ENCODE results near the gene DPP6. TPM values are rescaled to one million over a fixed set of nuclear protein-coding genes. Genes with fewer than 3 reads are reported as not detected.

DPP6 gene
- total RNA-seq, 1 experiment from 2014 or later, result not detected

DNA sequence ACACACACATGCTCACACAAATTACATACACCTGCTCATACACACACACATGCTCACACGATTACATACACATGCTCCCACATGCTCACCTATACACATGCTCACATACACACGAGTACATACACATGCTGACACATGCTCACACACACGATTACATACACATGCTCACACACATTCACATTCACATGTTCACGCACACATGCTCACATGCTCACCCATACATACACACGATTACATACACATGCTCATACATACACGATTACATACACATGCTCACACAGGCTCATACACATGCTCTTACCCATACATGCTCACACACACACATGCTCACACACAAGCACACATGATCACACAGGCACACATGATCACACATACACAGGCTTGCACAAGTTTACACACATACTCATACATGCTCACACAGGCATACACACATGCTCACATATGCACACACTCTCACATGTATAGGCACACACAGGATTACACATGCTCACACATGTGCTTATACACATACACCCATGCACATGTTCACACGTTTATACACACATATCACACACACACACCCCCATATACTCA is 832.2 kb downstream of the DPP6 start:
- H3K9me3 Mint-ChIP-seq, result peaks cover 40% of the 10 kb centered on the region
- POLR2A ChIA-PET, result no interaction called here
- ATAC-seq, result no peak
- H3K27me3 Mint-ChIP-seq (ENCODE audit: low read depth), result peaks cover 10% of the 10 kb centered on the region
- DNase-seq (ENCODE audit: low spot score), result no peak
- H3K27ac Mint-ChIP-seq, result no peak overlapping the region
- CTCF ChIA-PET, result no interaction called here
- no peak for TF ChIP-seq GRHL2 (CRISPR knock-in tag; IDR thresholded peaks at IDR 0.05; ENCODE audit: insufficient replicate concordance, severe bottlenecking)
- TF ChIP-seq, protein P1, sequence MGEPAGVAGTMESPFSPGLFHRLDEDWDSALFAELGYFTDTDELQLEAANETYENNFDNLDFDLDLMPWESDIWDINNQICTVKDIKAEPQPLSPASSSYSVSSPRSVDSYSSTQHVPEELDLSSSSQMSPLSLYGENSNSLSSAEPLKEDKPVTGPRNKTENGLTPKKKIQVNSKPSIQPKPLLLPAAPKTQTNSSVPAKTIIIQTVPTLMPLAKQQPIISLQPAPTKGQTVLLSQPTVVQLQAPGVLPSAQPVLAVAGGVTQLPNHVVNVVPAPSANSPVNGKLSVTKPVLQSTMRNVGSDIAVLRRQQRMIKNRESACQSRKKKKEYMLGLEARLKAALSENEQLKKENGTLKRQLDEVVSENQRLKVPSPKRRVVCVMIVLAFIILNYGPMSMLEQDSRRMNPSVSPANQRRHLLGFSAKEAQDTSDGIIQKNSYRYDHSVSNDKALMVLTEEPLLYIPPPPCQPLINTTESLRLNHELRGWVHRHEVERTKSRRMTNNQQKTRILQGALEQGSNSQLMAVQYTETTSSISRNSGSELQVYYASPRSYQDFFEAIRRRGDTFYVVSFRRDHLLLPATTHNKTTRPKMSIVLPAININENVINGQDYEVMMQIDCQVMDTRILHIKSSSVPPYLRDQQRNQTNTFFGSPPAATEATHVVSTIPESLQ (CRISPR knock-in tag; IDR thresholded peaks at IDR 0.05), result no peak
- TF ChIP-seq CREB1 (CRISPR knock-in tag; IDR thresholded peaks at IDR 0.05), result no peak
- TF ChIP-seq, protein P2, sequence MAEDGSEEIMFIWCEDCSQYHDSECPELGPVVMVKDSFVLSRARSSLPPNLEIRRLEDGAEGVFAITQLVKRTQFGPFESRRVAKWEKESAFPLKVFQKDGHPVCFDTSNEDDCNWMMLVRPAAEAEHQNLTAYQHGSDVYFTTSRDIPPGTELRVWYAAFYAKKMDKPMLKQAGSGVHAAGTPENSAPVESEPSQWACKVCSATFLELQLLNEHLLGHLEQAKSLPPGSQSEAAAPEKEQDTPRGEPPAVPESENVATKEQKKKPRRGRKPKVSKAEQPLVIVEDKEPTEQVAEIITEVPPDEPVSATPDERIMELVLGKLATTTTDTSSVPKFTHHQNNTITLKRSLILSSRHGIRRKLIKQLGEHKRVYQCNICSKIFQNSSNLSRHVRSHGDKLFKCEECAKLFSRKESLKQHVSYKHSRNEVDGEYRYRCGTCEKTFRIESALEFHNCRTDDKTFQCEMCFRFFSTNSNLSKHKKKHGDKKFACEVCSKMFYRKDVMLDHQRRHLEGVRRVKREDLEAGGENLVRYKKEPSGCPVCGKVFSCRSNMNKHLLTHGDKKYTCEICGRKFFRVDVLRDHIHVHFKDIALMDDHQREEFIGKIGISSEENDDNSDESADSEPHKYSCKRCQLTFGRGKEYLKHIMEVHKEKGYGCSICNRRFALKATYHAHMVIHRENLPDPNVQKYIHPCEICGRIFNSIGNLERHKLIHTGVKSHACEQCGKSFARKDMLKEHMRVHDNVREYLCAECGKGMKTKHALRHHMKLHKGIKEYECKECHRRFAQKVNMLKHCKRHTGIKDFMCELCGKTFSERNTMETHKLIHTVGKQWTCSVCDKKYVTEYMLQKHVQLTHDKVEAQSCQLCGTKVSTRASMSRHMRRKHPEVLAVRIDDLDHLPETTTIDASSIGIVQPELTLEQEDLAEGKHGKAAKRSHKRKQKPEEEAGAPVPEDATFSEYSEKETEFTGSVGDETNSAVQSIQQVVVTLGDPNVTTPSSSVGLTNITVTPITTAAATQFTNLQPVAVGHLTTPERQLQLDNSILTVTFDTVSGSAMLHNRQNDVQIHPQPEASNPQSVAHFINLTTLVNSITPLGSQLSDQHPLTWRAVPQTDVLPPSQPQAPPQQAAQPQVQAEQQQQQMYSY (CRISPR knock-in tag; IDR thresholded peaks at IDR 0.05), result no peak
- TF ChIP-seq, protein P3, sequence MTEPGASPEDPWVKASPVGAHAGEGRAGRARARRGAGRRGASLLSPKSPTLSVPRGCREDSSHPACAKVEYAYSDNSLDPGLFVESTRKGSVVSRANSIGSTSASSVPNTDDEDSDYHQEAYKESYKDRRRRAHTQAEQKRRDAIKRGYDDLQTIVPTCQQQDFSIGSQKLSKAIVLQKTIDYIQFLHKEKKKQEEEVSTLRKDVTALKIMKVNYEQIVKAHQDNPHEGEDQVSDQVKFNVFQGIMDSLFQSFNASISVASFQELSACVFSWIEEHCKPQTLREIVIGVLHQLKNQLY (CRISPR knock-in tag; IDR thresholded peaks at IDR 0.05), result no peak
- no peak for TF ChIP-seq ZNF232 (CRISPR knock-in tag; IDR thresholded peaks at IDR 0.05)
- no peak for TF ChIP-seq PRRX2 (CRISPR knock-in tag; IDR thresholded peaks at IDR 0.05)
- no peak for TF ChIP-seq ATF1 (CRISPR knock-in tag; IDR thresholded peaks at IDR 0.05)
- TF ChIP-seq MYBL2 (CRISPR knock-in tag; IDR thresholded peaks at IDR 0.05), result no peak
- TF ChIP-seq ZNF396 (CRISPR knock-in tag; IDR thresholded peaks at IDR 0.05; ENCODE audit: borderline replicate concordance), result no peak
- TF ChIP-seq, protein P4, sequence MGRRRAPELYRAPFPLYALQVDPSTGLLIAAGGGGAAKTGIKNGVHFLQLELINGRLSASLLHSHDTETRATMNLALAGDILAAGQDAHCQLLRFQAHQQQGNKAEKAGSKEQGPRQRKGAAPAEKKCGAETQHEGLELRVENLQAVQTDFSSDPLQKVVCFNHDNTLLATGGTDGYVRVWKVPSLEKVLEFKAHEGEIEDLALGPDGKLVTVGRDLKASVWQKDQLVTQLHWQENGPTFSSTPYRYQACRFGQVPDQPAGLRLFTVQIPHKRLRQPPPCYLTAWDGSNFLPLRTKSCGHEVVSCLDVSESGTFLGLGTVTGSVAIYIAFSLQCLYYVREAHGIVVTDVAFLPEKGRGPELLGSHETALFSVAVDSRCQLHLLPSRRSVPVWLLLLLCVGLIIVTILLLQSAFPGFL (CRISPR knock-in tag; IDR thresholded peaks at IDR 0.05; ENCODE audit: borderline replicate concordance), result no peak
- TF ChIP-seq, protein P5, sequence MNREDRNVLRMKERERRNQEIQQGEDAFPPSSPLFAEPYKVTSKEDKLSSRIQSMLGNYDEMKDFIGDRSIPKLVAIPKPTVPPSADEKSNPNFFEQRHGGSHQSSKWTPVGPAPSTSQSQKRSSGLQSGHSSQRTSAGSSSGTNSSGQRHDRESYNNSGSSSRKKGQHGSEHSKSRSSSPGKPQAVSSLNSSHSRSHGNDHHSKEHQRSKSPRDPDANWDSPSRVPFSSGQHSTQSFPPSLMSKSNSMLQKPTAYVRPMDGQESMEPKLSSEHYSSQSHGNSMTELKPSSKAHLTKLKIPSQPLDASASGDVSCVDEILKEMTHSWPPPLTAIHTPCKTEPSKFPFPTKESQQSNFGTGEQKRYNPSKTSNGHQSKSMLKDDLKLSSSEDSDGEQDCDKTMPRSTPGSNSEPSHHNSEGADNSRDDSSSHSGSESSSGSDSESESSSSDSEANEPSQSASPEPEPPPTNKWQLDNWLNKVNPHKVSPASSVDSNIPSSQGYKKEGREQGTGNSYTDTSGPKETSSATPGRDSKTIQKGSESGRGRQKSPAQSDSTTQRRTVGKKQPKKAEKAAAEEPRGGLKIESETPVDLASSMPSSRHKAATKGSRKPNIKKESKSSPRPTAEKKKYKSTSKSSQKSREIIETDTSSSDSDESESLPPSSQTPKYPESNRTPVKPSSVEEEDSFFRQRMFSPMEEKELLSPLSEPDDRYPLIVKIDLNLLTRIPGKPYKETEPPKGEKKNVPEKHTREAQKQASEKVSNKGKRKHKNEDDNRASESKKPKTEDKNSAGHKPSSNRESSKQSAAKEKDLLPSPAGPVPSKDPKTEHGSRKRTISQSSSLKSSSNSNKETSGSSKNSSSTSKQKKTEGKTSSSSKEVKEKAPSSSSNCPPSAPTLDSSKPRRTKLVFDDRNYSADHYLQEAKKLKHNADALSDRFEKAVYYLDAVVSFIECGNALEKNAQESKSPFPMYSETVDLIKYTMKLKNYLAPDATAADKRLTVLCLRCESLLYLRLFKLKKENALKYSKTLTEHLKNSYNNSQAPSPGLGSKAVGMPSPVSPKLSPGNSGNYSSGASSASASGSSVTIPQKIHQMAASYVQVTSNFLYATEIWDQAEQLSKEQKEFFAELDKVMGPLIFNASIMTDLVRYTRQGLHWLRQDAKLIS (CRISPR knock-in tag; IDR thresholded peaks at IDR 0.05; ENCODE audit: borderline replicate concordance), result no peak
- TF ChIP-seq, protein P6, sequence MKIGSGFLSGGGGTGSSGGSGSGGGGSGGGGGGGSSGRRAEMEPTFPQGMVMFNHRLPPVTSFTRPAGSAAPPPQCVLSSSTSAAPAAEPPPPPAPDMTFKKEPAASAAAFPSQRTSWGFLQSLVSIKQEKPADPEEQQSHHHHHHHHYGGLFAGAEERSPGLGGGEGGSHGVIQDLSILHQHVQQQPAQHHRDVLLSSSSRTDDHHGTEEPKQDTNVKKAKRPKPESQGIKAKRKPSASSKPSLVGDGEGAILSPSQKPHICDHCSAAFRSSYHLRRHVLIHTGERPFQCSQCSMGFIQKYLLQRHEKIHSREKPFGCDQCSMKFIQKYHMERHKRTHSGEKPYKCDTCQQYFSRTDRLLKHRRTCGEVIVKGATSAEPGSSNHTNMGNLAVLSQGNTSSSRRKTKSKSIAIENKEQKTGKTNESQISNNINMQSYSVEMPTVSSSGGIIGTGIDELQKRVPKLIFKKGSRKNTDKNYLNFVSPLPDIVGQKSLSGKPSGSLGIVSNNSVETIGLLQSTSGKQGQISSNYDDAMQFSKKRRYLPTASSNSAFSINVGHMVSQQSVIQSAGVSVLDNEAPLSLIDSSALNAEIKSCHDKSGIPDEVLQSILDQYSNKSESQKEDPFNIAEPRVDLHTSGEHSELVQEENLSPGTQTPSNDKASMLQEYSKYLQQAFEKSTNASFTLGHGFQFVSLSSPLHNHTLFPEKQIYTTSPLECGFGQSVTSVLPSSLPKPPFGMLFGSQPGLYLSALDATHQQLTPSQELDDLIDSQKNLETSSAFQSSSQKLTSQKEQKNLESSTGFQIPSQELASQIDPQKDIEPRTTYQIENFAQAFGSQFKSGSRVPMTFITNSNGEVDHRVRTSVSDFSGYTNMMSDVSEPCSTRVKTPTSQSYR (CRISPR knock-in tag; IDR thresholded peaks at IDR 0.05), result no peak
- TF ChIP-seq JUN (CRISPR knock-in tag; IDR thresholded peaks at IDR 0.05), result no peak
- TF ChIP-seq, protein P7, sequence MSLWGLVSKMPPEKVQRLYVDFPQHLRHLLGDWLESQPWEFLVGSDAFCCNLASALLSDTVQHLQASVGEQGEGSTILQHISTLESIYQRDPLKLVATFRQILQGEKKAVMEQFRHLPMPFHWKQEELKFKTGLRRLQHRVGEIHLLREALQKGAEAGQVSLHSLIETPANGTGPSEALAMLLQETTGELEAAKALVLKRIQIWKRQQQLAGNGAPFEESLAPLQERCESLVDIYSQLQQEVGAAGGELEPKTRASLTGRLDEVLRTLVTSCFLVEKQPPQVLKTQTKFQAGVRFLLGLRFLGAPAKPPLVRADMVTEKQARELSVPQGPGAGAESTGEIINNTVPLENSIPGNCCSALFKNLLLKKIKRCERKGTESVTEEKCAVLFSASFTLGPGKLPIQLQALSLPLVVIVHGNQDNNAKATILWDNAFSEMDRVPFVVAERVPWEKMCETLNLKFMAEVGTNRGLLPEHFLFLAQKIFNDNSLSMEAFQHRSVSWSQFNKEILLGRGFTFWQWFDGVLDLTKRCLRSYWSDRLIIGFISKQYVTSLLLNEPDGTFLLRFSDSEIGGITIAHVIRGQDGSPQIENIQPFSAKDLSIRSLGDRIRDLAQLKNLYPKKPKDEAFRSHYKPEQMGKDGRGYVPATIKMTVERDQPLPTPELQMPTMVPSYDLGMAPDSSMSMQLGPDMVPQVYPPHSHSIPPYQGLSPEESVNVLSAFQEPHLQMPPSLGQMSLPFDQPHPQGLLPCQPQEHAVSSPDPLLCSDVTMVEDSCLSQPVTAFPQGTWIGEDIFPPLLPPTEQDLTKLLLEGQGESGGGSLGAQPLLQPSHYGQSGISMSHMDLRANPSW (CRISPR knock-in tag; conservative IDR thresholded peaks at IDR 0.05; ENCODE audit: low read depth), result no peak
- TF ChIP-seq, protein P8, sequence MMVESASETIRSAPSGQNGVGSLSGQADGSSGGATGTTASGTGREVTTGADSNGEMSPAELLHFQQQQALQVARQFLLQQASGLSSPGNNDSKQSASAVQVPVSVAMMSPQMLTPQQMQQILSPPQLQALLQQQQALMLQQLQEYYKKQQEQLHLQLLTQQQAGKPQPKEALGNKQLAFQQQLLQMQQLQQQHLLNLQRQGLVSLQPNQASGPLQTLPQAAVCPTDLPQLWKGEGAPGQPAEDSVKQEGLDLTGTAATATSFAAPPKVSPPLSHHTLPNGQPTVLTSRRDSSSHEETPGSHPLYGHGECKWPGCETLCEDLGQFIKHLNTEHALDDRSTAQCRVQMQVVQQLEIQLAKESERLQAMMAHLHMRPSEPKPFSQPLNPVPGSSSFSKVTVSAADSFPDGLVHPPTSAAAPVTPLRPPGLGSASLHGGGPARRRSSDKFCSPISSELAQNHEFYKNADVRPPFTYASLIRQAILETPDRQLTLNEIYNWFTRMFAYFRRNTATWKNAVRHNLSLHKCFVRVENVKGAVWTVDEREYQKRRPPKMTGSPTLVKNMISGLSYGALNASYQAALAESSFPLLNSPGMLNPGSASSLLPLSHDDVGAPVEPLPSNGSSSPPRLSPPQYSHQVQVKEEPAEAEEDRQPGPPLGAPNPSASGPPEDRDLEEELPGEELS (CRISPR knock-in tag; IDR thresholded peaks at IDR 0.05), result no peak
- peaks cover 32% of the 10 kb centered on the region for H3K36me3 Mint-ChIP-seq
- no peak overlapping the region for H3K4me3 Mint-ChIP-seq
- H3K4me1 Mint-ChIP-seq, result no peaks in the 10 kb centered on the region
